Natural killer cell (primary cell): ENCODE data around the gene RHOT2. TPM values are rescaled to one million over a fixed set of nuclear protein-coding genes. Genes with fewer than 3 reads are reported as not detected.

ENCODE experiments used
- ATAC-seq, 3 donors: fragments of 150-1000 bp in 2 of 3; fragments of 200-7000 bp in 1 of 3; cut with Tn5 transposase; 1 replicate in 1 of 3; 2 replicates in 2 of 3; pipeline ENCODE4 v1.10.0; 2021; ENCODE audit warnings: mild to moderate bottlenecking in 2 of 3, moderate library complexity in 2 of 3
- DNase-seq, 2 donors: peaks; one replicate each; pipeline versions ENCODE4 v3.0.0 to v3.0.0-alpha.2; 2013 to 2021; ENCODE audit warnings: mixed read lengths in 1 of 2
- H3K27ac ChIP-seq: one replicate; pipeline ENCODE4 v1.5.1; 2013; ENCODE audit warnings: mild to moderate bottlenecking, low read length
- H3K27me3 ChIP-seq: one replicate; pipeline ENCODE4 v1.6.1; 2013; ENCODE audit warnings: low read length; ENCODE audit not compliant: control insufficient read depth, insufficient read depth
- H3K36me3 ChIP-seq: one replicate; pipeline ENCODE4 v1.6.1; 2013; ENCODE audit warnings: low read length; ENCODE audit not compliant: control insufficient read depth, insufficient read depth
- H3K4me1 ChIP-seq: one replicate; pipeline ENCODE4 v1.6.1; 2013; ENCODE audit warnings: low read length; ENCODE audit not compliant: control insufficient read depth, insufficient read depth
- H3K4me3 ChIP-seq: one replicate; pipeline ENCODE4 v1.5.1; 2013; ENCODE audit warnings: low read length
- H3K9me3 ChIP-seq: one replicate; pipeline ENCODE4 v1.6.1; 2013; ENCODE audit warnings: low read length; ENCODE audit not compliant: control insufficient read depth, insufficient read depth
- H3K27ac Mint-ChIP-seq, 2 donors: one replicate each; pipeline ENCODE4 v1.8.0; 2022; ENCODE audit warnings: mild to moderate bottlenecking in 2 of 2, mixed read lengths in 2 of 2, moderate library complexity in 1 of 2
- H3K27me3 Mint-ChIP-seq, 2 donors: one replicate each; pipeline ENCODE4 v1.8.0; 2022; ENCODE audit warnings: low read depth in 2 of 2, mixed read lengths in 2 of 2
- H3K36me3 Mint-ChIP-seq: one replicate; pipeline ENCODE4 v1.8.0; 2022; ENCODE audit warnings: mixed read lengths
- H3K4me1 Mint-ChIP-seq, 2 donors: one replicate each; pipeline ENCODE4 v1.8.0; 2022; ENCODE audit warnings: mixed read lengths in 2 of 2
- H3K4me3 Mint-ChIP-seq: one replicate; pipeline ENCODE4 v1.8.0; 2022; ENCODE audit warnings: mild to moderate bottlenecking, moderate library complexity, mixed read lengths
- H3K9me3 Mint-ChIP-seq, 2 donors: one replicate each; pipeline ENCODE4 v1.8.0; 2022; ENCODE audit warnings: mixed read lengths in 2 of 2
- WGBS: methylation state at CpG from one replicate; pipeline ENCODE4 v1.1.7; 2013; ENCODE audit warnings: missing lambda C conversion rate; ENCODE audit not compliant: insufficient coverage; 5-methylcytosine and 5-hydroxymethylcytosine counted together
- intact Hi-C: fragments of 100-400 bp; cut with micrococcal nuclease; formaldehyde crosslinking; loops from one replicate; pipeline ENCODE4 v1.14.2; 2022
- total RNA-seq, 4 donors: library from RNA; stranded (reverse); fragments of 120-200 nt in 1 of 4; gene quantifications; one replicate each; pipeline versions ENCODE4 v1.2.3 to v1.2.4, GENCODE V29; 2013 to 2022
- TF ChIP-seq, protein P1 (sequence below): fragments of 200-600 bp; IDR thresholded peaks from one replicate; pipeline ENCODE4 v1.8.0; 2022; ENCODE audit warnings: antibody characterized with exemption

RHOT2 gene
- total RNA-seq, 3 donors from 2014 or later (not counting 1 experiment from before 2014, with no cell fraction given) = 205 to 216 (median 211) TPM

DNA sequence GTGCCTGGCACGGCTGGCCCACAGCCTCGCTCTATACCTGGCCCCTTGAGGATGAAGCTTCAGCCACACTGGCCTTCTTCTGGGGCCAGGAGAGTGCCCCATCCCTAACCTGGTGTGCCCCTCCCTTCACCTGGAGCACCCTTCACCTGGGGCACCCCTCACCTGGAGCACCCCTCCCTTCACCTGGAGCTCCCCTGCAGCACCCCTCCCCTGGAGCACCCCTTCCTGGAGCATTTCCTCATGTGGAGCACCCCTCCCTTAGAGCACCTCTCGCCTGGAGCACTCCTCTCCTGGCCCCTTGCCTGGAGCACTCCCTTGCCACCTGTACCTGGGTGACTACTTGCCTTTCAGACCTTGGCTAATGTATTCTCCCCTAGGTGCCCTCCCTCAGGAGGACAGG is 40.1 kb downstream of the RHOT2 start:
- WGBS = 64% methylated on average over 3 of the region's 3 CpGs
- DNase-seq = no peak
- Histone ChIP-seq H3K36me3 (no peaks in the 10 kb centered on the region), H3K4me3 (no peak overlapping the region), H3K27me3 (peaks cover 39% of the 10 kb centered on the region), H3K9me3 (no peaks in the 10 kb centered on the region), H3K27ac (no peak overlapping the region), H3K4me1 (peaks cover 6% of the 10 kb centered on the region)
- H3K27me3 Mint-ChIP-seq = peaks cover 9 to 14% of the 10 kb centered on the region in 2 donors
- H3K9me3 Mint-ChIP-seq = no peaks in the 10 kb centered on the region
- TF ChIP-seq, protein P1, sequence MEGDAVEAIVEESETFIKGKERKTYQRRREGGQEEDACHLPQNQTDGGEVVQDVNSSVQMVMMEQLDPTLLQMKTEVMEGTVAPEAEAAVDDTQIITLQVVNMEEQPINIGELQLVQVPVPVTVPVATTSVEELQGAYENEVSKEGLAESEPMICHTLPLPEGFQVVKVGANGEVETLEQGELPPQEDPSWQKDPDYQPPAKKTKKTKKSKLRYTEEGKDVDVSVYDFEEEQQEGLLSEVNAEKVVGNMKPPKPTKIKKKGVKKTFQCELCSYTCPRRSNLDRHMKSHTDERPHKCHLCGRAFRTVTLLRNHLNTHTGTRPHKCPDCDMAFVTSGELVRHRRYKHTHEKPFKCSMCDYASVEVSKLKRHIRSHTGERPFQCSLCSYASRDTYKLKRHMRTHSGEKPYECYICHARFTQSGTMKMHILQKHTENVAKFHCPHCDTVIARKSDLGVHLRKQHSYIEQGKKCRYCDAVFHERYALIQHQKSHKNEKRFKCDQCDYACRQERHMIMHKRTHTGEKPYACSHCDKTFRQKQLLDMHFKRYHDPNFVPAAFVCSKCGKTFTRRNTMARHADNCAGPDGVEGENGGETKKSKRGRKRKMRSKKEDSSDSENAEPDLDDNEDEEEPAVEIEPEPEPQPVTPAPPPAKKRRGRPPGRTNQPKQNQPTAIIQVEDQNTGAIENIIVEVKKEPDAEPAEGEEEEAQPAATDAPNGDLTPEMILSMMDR = no peak
- H3K4me1 Mint-ChIP-seq = no peaks in the 10 kb centered on the region
- intact Hi-C loops = no loop called here
- no peak for ATAC-seq
- H3K4me3 Mint-ChIP-seq = no peak overlapping the region
- H3K27ac Mint-ChIP-seq = no peak overlapping the region
- H3K36me3 Mint-ChIP-seq = no peaks in the 10 kb centered on the region

DNA sequence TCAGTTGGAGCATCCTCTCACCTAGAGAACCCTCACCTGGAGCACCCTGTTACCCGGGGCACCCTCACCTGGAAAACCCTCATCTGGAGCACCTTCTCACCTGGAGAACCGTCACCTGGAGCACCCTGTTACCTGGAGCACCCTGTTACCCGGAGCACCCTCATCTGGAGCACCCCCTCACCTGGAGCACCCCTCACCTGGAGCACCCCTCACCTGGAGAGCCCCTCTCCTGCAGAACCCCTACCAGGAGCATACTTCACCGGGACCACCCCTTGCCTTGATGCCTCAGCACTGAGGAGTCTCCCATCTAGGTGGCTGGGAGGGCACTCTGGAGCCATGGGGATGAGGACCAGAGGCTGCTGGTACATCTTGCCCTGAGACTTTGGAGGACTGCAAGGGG is 41.0 kb downstream of the RHOT2 start:
- H3K27ac ChIP-seq = no peak overlapping the region
- ATAC-seq (no peak), DNase-seq (no peak)
- Mint-ChIP-seq H3K36me3 (no peaks in the 10 kb centered on the region), H3K4me3 (no peak overlapping the region), H3K27ac (no peak overlapping the region), H3K27me3 (peaks cover 8 to 12% of the 10 kb centered on the region in 2 donors), H3K4me1 (no peaks in the 10 kb centered on the region), H3K9me3 (no peaks in the 10 kb centered on the region)
- H3K4me1 ChIP-seq = peaks cover 6% of the 10 kb centered on the region
- TF ChIP-seq, protein P1 = no peak
- intact Hi-C loops = no loop called here
- WGBS = 91% methylated on average over 3 of the region's 4 CpGs
- H3K9me3 ChIP-seq = no peaks in the 10 kb centered on the region
- H3K27me3 ChIP-seq = peaks cover 32% of the 10 kb centered on the region
- no peak overlapping the region for H3K4me3 ChIP-seq
- H3K36me3 ChIP-seq = no peaks in the 10 kb centered on the region

DNA sequence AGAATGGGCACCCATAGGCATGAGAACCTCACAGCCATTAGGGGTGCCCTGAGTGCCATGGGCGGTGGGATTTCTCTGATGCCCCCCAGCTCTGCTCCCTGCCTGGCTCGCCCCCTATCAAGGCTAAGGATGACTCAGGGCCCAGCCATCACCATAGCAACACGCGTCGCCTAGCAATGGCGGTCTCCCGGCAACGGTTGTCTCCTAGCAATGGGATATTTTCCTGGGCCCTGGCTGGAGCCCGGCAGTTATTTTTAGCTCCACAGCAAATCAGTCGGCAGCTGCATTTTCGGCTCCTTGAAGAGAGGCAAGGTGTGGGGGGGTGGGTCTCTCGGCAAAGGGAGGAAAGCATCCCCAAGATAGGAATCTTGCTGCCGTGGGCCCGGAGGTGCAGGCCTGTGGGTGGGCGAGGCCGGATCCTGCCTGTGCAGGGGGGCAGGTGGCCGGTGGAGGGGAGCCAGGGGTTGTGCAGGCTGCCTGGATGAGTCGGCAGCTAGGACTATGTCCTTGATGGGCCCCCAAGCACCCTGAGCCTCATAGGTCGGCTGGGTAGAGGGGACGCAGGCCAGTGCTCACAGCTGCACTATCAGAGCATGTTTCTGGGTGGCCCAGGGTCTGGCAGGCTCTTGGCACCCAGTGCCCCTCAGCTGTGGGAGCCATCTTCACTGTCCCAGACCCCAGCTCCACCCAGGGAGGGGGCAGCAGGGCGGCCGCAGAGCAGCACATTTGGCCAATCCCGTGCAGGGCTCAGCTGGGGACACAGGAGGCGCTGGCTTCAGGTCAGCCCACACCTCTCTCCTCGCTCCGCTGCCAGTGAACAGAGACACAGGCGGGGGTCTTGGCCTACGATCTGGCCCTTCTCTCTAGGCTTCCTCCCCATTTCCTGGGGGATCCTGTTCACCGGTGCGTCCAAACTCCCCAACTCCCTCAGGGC is 41.9 kb downstream of the RHOT2 start:
- TF ChIP-seq, protein P1 = no peak
- H3K27ac ChIP-seq = no peak overlapping the region
- H3K4me1 Mint-ChIP-seq = no peaks in the 10 kb centered on the region
- H3K36me3 Mint-ChIP-seq = no peaks in the 10 kb centered on the region
- H3K4me1 ChIP-seq = peaks cover 13% of the 10 kb centered on the region
- no peaks in the 10 kb centered on the region for H3K9me3 Mint-ChIP-seq
- intact Hi-C loops = loop anchor here (2.0 to 10.0 kb wide), 2 partner anchors 75 to 345 kb away; no protein-coding TSS in a partner anchor
- ATAC-seq = no peak
- H3K4me3 Mint-ChIP-seq = no peak overlapping the region
- H3K36me3 ChIP-seq = no peaks in the 10 kb centered on the region
- no peak overlapping the region for H3K4me3 ChIP-seq
- H3K9me3 ChIP-seq = no peaks in the 10 kb centered on the region
- 40% methylated on average over 30 of the region's 30 CpGs for WGBS
- peaks cover 24% of the 10 kb centered on the region for H3K27me3 ChIP-seq
- H3K27ac Mint-ChIP-seq = no peak overlapping the region
- peaks cover 8 to 17% of the 10 kb centered on the region in 2 donors for H3K27me3 Mint-ChIP-seq
- no peak for DNase-seq
